ENCODE measurements around the gene GP9. TPM values are rescaled to one million over a fixed set of nuclear protein-coding genes. Genes with fewer than 3 reads are reported as not detected.

GP9 gene
- total and polyA plus RNA-seq, 2 donors from 2014 or later = 0.49 TPM; not detected in 1

- H3K4me3 ChIP-seq (ENCODE audit: low read length in 3 of 3) = no peak overlapping the region
- intact Hi-C loops (cut with DNase I) = no loop called here
- H3K4me1 ChIP-seq (ENCODE audit: control insufficient read depth in 2 of 3, insufficient read depth in 2 of 3, low read depth in 1 of 3, low read length in 3 of 3) = no peaks in the 10 kb centered on the region
- no peaks in the 10 kb centered on the region for H3K27me3 ChIP-seq (ENCODE audit: control insufficient read depth, insufficient read depth, low read length)
- no peaks in the 10 kb centered on the region for H3K36me3 ChIP-seq (ENCODE audit: control insufficient read depth in 2 of 3, insufficient read depth in 3 of 3, low read length in 3 of 3)
- no peak for FAIRE-seq
- H3K27ac ChIP-seq (ENCODE audit: low read depth in 2 of 2, low read length in 2 of 2) = no peak overlapping the region
- TF ChIP-seq CTCF (IDR thresholded peaks at IDR 0.05; ENCODE audit: borderline replicate concordance, extremely low read depth, insufficient read depth) = no peak
- H3K9me3 ChIP-seq (ENCODE audit: control insufficient read depth in 2 of 3, insufficient read depth in 1 of 3, low read length in 3 of 3) = no peaks in the 10 kb centered on the region
- DNase-seq = peak in 2 of 5 donors; percentile 26 to 60
- H3K9ac ChIP-seq (ENCODE audit: low read length in 3 of 3) = no peak overlapping the region
Observed at GRCh38 chr3:129036222-129037092, 24.1 kb upstream of the GP9 start.

- FAIRE-seq = no peak
Observed at GRCh38 chr3:129037093-129037419, 23.5 kb upstream of the GP9 start.

GRCh38 chr3:129038121-129038855 lies 22.3 kb upstream of the GP9 start:
- no peak for TF ChIP-seq CTCF (IDR thresholded peaks at IDR 0.05; ENCODE audit: borderline replicate concordance, extremely low read depth, insufficient read depth)
- Histone ChIP-seq H3K9me3 (ENCODE audit: control insufficient read depth in 2 of 3, insufficient read depth in 1 of 3, low read length in 3 of 3) (no peaks in the 10 kb centered on the region), H3K27ac (ENCODE audit: low read depth in 2 of 2, low read length in 2 of 2) (no peak overlapping the region), H3K27me3 (ENCODE audit: control insufficient read depth, insufficient read depth, low read length) (no peaks in the 10 kb centered on the region), H3K4me3 (ENCODE audit: low read length in 3 of 3) (no peak overlapping the region), H3K36me3 (ENCODE audit: control insufficient read depth in 2 of 3, insufficient read depth in 3 of 3, low read length in 3 of 3) (no peaks in the 10 kb centered on the region), H3K9ac (ENCODE audit: low read length in 3 of 3) (no peak overlapping the region), H3K4me1 (ENCODE audit: control insufficient read depth in 2 of 3, insufficient read depth in 2 of 3, low read depth in 1 of 3, low read length in 3 of 3) (no peaks in the 10 kb centered on the region)
- DNase-seq (peak in 1 of 5 donors; percentile 12), FAIRE-seq (no peak)
- intact Hi-C loops (cut with DNase I) = no loop called here

More at GRCh38 chr3:129037093-129037419, 23.5 kb upstream of the GP9 start:
- no peak overlapping the region for H3K9ac ChIP-seq (ENCODE audit: low read length in 3 of 3)
- H3K9me3 ChIP-seq (ENCODE audit: control insufficient read depth in 2 of 3, insufficient read depth in 1 of 3, low read length in 3 of 3) = no peaks in the 10 kb centered on the region
- no peaks in the 10 kb centered on the region for H3K27me3 ChIP-seq (ENCODE audit: control insufficient read depth, insufficient read depth, low read length)
- no peak overlapping the region for H3K4me3 ChIP-seq (ENCODE audit: low read length in 3 of 3)
- no peak for TF ChIP-seq CTCF (IDR thresholded peaks at IDR 0.05; ENCODE audit: borderline replicate concordance, extremely low read depth, insufficient read depth)
- no peak overlapping the region for H3K27ac ChIP-seq (ENCODE audit: low read depth in 2 of 2, low read length in 2 of 2)
- intact Hi-C loops (cut with DNase I) = no loop called here
- no peaks in the 10 kb centered on the region for H3K36me3 ChIP-seq (ENCODE audit: control insufficient read depth in 2 of 3, insufficient read depth in 3 of 3, low read length in 3 of 3)
- no peaks in the 10 kb centered on the region for H3K4me1 ChIP-seq (ENCODE audit: control insufficient read depth in 2 of 3, insufficient read depth in 2 of 3, low read depth in 1 of 3, low read length in 3 of 3)
- DNase-seq = no peak

All from kidney (tissue), 14 donors.